ENCODE results near the gene HILPDA. TPM values are rescaled to one million over a fixed set of nuclear protein-coding genes. Genes with fewer than 3 reads are reported as not detected.
A peak's percentile ranks its signal among the peaks of the same experiment; 100 is the strongest.

Gene HILPDA
- total and polyA plus RNA-seq, 9 of the 15 experiments (the other 6 are each of a cell fraction or from before 2014, with no cell fraction given), result 8.3 to 71.8 (median 23.5) TPM

DNA sequence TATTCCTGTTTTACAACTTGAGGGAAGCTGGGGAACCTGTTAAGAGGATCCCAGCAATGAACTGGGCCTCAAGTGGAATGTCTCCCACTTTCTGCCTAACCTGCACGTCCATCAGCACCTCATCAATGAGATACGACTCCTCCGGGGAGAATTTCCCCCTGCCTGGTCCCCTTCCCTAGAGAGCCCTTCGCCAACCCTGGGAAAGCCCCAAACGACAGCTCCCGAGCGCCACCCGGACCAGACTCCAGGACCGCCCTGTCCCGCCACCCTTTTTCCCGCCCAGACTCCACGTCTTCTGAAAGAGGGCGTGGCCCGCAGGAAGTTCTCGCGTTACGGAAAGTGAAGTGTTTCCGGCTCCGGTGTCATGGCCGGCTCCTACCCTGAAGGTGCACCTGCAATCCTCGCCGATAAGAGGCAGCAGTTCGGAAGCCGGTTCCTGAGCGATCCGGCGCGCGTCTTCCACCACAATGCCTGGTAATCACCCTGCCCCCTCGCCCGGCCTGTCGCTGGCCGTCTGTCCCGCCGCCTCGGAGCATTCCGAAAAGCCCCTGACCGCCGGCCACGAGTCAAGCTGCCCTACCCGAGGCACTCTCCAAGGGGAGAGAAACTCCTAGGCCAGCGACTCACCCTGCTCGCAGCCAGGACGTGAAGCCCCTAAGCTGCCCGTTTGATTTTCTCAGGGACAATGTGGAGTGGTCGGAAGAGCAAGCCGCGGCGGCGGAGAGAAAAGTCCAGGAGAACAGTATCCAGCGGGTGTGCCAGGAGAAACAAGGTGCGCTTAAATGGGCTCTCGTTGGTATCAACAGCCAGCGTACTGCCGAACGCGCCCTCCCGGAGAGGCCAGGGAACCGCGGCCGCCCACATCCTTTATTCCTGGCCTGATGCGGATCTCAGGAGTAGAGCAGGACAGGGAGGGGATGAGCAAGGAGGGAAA lies 21.0 kb downstream of the HILPDA start, which contains the start of gene METTL2B (continued):
- TF ChIP-seq, protein P1, sequence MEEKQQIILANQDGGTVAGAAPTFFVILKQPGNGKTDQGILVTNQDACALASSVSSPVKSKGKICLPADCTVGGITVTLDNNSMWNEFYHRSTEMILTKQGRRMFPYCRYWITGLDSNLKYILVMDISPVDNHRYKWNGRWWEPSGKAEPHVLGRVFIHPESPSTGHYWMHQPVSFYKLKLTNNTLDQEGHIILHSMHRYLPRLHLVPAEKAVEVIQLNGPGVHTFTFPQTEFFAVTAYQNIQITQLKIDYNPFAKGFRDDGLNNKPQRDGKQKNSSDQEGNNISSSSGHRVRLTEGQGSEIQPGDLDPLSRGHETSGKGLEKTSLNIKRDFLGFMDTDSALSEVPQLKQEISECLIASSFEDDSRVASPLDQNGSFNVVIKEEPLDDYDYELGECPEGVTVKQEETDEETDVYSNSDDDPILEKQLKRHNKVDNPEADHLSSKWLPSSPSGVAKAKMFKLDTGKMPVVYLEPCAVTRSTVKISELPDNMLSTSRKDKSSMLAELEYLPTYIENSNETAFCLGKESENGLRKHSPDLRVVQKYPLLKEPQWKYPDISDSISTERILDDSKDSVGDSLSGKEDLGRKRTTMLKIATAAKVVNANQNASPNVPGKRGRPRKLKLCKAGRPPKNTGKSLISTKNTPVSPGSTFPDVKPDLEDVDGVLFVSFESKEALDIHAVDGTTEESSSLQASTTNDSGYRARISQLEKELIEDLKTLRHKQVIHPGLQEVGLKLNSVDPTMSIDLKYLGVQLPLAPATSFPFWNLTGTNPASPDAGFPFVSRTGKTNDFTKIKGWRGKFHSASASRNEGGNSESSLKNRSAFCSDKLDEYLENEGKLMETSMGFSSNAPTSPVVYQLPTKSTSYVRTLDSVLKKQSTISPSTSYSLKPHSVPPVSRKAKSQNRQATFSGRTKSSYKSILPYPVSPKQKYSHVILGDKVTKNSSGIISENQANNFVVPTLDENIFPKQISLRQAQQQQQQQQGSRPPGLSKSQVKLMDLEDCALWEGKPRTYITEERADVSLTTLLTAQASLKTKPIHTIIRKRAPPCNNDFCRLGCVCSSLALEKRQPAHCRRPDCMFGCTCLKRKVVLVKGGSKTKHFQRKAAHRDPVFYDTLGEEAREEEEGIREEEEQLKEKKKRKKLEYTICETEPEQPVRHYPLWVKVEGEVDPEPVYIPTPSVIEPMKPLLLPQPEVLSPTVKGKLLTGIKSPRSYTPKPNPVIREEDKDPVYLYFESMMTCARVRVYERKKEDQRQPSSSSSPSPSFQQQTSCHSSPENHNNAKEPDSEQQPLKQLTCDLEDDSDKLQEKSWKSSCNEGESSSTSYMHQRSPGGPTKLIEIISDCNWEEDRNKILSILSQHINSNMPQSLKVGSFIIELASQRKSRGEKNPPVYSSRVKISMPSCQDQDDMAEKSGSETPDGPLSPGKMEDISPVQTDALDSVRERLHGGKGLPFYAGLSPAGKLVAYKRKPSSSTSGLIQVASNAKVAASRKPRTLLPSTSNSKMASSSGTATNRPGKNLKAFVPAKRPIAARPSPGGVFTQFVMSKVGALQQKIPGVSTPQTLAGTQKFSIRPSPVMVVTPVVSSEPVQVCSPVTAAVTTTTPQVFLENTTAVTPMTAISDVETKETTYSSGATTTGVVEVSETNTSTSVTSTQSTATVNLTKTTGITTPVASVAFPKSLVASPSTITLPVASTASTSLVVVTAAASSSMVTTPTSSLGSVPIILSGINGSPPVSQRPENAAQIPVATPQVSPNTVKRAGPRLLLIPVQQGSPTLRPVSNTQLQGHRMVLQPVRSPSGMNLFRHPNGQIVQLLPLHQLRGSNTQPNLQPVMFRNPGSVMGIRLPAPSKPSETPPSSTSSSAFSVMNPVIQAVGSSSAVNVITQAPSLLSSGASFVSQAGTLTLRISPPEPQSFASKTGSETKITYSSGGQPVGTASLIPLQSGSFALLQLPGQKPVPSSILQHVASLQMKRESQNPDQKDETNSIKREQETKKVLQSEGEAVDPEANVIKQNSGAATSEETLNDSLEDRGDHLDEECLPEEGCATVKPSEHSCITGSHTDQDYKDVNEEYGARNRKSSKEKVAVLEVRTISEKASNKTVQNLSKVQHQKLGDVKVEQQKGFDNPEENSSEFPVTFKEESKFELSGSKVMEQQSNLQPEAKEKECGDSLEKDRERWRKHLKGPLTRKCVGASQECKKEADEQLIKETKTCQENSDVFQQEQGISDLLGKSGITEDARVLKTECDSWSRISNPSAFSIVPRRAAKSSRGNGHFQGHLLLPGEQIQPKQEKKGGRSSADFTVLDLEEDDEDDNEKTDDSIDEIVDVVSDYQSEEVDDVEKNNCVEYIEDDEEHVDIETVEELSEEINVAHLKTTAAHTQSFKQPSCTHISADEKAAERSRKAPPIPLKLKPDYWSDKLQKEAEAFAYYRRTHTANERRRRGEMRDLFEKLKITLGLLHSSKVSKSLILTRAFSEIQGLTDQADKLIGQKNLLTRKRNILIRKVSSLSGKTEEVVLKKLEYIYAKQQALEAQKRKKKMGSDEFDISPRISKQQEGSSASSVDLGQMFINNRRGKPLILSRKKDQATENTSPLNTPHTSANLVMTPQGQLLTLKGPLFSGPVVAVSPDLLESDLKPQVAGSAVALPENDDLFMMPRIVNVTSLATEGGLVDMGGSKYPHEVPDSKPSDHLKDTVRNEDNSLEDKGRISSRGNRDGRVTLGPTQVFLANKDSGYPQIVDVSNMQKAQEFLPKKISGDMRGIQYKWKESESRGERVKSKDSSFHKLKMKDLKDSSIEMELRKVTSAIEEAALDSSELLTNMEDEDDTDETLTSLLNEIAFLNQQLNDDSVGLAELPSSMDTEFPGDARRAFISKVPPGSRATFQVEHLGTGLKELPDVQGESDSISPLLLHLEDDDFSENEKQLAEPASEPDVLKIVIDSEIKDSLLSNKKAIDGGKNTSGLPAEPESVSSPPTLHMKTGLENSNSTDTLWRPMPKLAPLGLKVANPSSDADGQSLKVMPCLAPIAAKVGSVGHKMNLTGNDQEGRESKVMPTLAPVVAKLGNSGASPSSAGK (IDR thresholded peaks at IDR 0.05), result peak; percentile 98
- TF ChIP-seq RBM22 (IDR thresholded peaks at IDR 0.05; ENCODE audit: low read depth, low read length, poor library complexity, severe bottlenecking) (peak; percentile 41), RBFOX2 (IDR thresholded peaks at IDR 0.05; ENCODE audit: low read depth, low read length) (peak; percentile 95)
- TF ChIP-seq, protein P2, sequence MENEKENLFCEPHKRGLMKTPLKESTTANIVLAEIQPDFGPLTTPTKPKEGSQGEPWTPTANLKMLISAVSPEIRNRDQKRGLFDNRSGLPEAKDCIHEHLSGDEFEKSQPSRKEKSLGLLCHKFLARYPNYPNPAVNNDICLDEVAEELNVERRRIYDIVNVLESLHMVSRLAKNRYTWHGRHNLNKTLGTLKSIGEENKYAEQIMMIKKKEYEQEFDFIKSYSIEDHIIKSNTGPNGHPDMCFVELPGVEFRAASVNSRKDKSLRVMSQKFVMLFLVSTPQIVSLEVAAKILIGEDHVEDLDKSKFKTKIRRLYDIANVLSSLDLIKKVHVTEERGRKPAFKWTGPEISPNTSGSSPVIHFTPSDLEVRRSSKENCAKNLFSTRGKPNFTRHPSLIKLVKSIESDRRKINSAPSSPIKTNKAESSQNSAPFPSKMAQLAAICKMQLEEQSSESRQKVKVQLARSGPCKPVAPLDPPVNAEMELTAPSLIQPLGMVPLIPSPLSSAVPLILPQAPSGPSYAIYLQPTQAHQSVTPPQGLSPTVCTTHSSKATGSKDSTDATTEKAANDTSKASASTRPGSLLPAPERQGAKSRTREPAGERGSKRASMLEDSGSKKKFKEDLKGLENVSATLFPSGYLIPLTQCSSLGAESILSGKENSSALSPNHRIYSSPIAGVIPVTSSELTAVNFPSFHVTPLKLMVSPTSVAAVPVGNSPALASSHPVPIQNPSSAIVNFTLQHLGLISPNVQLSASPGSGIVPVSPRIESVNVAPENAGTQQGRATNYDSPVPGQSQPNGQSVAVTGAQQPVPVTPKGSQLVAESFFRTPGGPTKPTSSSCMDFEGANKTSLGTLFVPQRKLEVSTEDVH (IDR thresholded peaks at IDR 0.05; ENCODE audit: low read depth, partially characterized antibody), result peak; percentile 98
- TF ChIP-seq, protein P3, sequence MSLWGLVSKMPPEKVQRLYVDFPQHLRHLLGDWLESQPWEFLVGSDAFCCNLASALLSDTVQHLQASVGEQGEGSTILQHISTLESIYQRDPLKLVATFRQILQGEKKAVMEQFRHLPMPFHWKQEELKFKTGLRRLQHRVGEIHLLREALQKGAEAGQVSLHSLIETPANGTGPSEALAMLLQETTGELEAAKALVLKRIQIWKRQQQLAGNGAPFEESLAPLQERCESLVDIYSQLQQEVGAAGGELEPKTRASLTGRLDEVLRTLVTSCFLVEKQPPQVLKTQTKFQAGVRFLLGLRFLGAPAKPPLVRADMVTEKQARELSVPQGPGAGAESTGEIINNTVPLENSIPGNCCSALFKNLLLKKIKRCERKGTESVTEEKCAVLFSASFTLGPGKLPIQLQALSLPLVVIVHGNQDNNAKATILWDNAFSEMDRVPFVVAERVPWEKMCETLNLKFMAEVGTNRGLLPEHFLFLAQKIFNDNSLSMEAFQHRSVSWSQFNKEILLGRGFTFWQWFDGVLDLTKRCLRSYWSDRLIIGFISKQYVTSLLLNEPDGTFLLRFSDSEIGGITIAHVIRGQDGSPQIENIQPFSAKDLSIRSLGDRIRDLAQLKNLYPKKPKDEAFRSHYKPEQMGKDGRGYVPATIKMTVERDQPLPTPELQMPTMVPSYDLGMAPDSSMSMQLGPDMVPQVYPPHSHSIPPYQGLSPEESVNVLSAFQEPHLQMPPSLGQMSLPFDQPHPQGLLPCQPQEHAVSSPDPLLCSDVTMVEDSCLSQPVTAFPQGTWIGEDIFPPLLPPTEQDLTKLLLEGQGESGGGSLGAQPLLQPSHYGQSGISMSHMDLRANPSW (CRISPR knock-in tag; IDR thresholded peaks at IDR 0.05), result peak; percentile 71; the same call in 1 of the 2 replicates
- TF ChIP-seq, protein P4, sequence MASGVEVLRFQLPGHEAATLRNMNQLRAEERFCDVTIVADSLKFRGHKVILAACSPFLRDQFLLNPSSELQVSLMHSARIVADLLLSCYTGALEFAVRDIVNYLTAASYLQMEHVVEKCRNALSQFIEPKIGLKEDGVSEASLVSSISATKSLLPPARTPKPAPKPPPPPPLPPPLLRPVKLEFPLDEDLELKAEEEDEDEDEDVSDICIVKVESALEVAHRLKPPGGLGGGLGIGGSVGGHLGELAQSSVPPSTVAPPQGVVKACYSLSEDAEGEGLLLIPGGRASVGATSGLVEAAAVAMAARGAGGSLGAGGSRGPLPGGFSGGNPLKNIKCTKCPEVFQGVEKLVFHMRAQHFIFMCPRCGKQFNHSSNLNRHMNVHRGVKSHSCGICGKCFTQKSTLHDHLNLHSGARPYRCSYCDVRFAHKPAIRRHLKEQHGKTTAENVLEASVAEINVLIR (CRISPR knock-in tag; IDR thresholded peaks at IDR 0.05), result peak; percentile 63; the same call in 1 of the 2 replicates

Measured in K562 (cell line).